COLO829 (cell line): ENCODE measurements around the gene TSEN34.

ENCODE experiments used
- DNase-seq: peaks from one replicate; pipeline ENCODE4 v3.0.0; 2012; ENCODE audit warnings: low spot score

TSEN34 gene

GRCh38 chr19:54191011-54191810 lies at the start of gene TSEN34:
Gene TSEN34 (plus strand): TSS chr19:54191308. CDS start chr19:54191365, 57 bp downstream.
- no peak for DNase-seq

- DNase-seq, result no peak
Measured at GRCh38 chr19:54141356-54141755, 49.8 kb upstream of the TSEN34 start.

GRCh38 chr19:54142166-54142780 lies 48.8 kb upstream of the TSEN34 start:
- DNase-seq, result no peak

GRCh38 chr19:54145541-54146158 lies 45.5 kb upstream of the TSEN34 start:
- no peak for DNase-seq

GRCh38 chr19:54147676-54148075 lies 43.4 kb upstream of the TSEN34 start:
- no peak for DNase-seq

- DNase-seq, result no peak
Measured at GRCh38 chr19:54148158-54148557, 43.0 kb upstream of the TSEN34 start.

- DNase-seq, result no peak
Measured at GRCh38 chr19:54149021-54149812, 41.9 kb upstream of the TSEN34 start.

- DNase-seq, result no peak
Measured at GRCh38 chr19:54151362-54152035, 39.6 kb upstream of the TSEN34 start.

GRCh38 chr19:54152267-54152666 lies 38.8 kb upstream of the TSEN34 start:
- no peak for DNase-seq

- no peak for DNase-seq
Measured at GRCh38 chr19:54152878-54153524, 38.1 kb upstream of the TSEN34 start.

GRCh38 chr19:54153731-54154326 lies 37.3 kb upstream of the TSEN34 start:
- DNase-seq, result no peak

- no peak for DNase-seq
Measured at GRCh38 chr19:54154603-54155345, 36.3 kb upstream of the TSEN34 start.

- DNase-seq, result no peak
Measured at GRCh38 chr19:54155694-54156093, 35.4 kb upstream of the TSEN34 start.

- DNase-seq, result no peak
Measured at GRCh38 chr19:54156490-54156889, 34.6 kb upstream of the TSEN34 start.

GRCh38 chr19:54156953-54157352 lies 34.2 kb upstream of the TSEN34 start:
- DNase-seq, result no peak

GRCh38 chr19:54158812-54159351 lies 32.2 kb upstream of the TSEN34 start:
- DNase-seq, result no peak

GRCh38 chr19:54159352-54160181 lies 31.5 kb upstream of the TSEN34 start, which contains the start of gene LENG1:
Gene LENG1 (minus strand): TSS chr19:54159721. CDS start chr19:54159695, 26 bp downstream.
- DNase-seq, result peak; percentile 98

GRCh38 chr19:54160182-54160811 lies 30.8 kb upstream of the TSEN34 start:
- DNase-seq, result no peak
